NCI-H345 (cell line): ENCODE data around the gene PPFIA3.

Source experiments
- DNase-seq: peaks from one replicate; lab custom pipeline; 2025; lab: John Stamatoyannopoulos, UW

PPFIA3 gene

DNA sequence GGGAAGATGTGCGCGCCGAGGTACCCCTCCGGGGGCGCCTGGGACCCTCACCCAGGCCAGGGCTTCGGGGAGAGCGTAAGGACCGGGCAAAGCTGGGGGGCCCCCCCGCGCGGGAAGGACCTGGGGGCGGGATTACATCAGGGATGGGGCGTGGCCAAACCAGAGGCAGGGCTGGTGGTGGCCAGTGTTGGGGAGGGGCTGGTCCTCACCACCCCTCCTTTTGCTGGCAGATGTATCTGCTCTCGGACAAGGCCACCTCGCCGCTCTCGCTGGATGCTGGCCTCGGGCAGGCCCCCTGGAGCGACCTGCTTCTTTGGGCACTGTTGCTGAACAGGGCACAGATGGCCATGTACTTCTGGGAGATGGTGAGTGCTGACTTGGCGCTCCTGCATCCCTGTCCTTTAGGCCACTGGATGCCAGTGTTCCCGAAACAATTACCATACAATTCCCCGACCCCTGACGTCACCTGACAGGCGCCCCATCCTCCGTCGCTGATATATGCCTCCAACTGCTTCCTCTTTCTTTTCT lies 63.6 kb downstream of the PPFIA3 start:
- no peak for DNase-seq

DNA sequence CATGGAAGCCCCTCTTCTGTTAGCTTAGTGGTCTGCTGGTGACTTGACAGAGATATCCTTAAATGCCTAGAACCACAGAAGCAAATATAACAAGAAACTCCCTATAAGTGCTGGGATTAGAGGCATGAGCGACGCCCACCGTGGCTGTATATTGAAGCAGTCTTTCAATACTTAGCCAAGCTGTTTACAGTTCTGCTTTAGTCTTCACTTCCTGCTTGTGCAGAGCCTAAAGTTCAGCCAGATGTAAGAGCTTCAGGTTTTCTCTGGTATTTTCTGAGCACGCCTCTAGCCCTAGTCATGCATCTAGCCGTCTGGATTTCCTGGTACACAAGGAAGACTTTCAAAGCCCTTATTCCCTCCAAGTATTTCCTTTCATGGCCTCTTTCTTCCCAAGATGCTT lies 66.8 kb downstream of the PPFIA3 start:
- DNase-seq: no peak

DNA sequence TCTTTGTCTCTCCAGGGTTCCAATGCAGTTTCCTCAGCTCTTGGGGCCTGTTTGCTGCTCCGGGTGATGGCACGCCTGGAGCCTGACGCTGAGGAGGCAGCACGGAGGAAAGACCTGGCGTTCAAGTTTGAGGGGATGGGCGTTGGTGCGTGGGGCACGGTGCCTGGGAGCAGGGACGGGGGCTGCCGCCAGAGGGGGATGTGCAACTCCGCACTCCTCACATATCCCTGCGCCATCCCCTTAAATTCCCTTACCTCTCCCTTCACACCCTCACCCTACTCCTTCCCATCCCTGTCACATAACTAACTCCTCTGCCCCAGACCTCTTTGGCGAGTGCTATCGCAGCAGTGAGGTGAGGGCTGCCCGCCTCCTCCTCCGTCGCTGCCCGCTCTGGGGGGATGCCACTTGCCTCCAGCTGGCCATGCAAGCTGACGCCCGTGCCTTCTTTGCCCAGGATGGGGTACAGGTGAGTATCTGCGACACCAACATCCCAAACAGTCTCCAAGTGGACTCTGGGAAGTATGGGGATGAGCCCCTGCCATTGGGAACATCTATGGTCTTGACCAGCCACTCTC lies 69.4 kb downstream of the PPFIA3 start:
- no peak for DNase-seq

DNA sequence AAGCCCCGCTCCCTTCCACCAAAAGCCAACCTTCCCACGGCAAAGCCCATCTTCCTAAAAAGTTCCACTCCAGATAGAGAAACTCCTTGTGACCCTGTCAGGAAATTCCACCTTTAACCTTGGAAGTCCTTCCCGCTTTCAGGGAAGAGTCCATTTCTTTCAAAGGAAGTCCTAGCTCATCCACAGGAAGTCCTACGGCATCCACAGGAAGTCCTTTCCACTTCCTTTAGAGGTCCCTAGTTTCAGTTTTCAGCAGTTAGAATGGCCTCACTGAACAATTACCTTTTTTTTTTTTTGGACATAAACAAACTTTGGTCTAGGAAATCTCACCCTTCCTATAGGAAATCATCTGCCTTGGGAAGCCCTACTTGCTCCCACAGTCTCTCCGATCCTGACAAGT lies 69.9 kb downstream of the PPFIA3 start:
- no peak for DNase-seq

DNA sequence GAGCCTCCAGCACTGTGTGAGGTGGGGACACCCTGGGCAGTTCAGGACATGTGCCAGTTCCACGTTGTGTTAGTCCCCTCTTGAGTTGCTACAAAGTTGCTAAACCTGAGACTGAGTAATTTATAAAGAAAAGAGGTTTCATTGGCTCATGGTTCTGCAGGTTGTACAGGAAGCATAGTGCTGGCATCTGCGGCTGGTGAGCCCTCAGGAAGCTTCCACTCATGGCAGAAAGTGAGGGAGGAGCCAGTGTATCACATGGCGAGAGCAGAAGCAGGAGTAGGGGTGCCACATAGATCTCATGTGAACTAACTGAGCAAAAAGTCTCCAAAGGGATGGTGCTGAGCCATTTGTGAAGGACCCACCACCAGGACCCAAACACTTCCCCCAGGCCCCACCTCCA lies 71.4 kb downstream of the PPFIA3 start:
- DNase-seq: no peak

DNA sequence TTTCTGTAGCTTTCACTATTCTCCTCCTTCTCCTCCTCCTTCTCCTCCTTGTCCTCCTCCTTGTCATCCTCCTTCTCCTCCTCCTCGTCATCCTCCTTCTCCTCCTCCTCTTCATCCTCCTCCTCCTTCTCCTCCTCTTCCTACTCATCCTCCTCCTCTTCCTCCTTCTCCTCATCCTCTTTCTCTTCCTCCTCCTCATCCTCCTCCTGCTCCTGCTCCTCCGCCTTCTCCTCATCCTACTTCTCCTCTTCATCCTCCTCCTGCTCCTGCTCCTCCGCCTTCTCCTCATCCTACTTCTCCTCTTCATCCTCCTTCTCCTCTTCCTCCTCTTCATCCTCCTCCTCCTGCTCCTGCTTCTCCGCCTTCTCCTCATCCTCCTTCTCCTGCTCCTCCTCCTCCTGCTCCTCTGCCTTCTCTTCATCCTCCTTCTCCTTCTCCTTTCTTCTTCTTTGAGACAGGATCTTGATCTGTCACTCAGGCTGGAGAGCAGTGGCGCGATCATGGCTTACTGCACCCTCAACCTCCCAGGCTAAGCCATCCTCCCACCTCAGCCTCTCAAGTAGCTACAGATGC lies 74.6 kb downstream of the PPFIA3 start:
- no peak for DNase-seq

DNA sequence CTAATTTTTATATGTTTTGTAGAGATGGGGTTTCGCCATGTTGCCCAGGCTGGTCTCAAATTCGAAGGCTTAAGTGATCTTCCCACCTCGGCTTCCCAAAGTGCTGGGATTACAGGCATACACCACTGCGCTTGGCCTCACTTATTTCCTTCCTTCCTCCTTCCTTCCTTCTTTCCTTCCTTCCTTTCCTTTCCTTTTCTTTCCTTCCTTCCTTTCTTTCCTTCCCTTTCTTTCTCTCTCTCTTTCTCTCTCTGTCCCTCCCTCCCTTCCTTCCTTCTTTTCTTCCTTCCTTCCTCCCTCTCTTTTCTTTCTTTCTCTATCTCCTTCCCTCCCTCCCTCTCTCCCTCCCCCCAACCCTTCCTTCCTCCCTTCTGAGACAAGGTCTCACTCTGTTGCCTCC lies 75.1 kb downstream of the PPFIA3 start:
- DNase-seq: no peak

DNA sequence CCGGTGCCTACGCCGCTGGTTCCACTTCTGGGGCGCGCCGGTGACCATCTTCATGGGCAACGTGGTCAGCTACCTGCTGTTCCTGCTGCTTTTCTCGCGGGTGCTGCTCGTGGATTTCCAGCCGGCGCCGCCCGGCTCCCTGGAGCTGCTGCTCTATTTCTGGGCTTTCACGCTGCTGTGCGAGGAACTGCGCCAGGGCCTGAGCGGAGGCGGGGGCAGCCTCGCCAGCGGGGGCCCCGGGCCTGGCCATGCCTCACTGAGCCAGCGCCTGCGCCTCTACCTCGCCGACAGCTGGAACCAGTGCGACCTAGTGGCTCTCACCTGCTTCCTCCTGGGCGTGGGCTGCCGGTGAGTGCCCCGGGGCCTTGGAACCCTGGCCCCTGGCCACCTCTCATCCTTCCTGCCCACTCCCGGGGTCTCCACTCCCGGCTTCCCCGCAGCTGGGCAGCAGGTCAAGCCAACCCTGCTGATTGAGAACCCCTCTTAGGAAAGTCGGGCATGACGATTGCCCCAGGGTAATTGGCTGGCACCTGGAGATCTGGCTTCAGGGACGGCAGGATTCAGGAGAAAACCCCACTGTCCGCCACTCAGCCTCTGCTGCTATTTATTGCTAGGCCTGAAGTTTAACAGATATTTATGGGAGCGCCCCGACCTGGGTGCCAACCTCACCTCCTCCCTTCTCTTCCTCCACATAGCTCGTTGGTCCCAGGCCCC lies 77.3 kb downstream of the PPFIA3 start:
- DNase-seq: peak; percentile 61

DNA sequence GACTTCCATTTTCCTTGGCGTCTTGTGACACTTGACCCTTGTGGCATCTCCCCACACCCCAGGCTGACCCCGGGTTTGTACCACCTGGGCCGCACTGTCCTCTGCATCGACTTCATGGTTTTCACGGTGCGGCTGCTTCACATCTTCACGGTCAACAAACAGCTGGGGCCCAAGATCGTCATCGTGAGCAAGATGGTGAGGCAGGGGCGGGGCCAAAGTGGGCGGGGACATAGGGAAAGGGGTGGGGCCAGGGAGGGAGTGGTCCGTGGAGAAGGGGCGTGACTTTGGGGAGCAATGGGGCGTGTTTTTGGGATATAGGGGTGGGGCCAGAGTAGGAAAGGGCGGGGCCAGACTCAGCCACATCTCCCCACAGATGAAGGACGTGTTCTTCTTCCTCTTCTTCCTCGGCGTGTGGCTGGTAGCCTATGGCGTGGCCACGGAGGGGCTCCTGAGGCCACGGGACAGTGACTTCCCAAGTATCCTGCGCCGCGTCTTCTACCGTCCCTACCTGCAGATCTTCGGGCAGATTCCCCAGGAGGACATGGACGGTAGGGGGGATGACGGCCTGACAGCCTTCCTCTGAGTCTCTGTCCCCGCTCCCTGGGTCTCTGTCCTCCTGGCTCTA lies 81.0 kb downstream of the PPFIA3 start:
- DNase-seq: no peak
